Activated CD4-positive, alpha-beta T cell treated with anti-CD3 and anti-CD28 coated beads, Interleukin-2, amount 10 ng/mL, durations not matched to agents 24 days and 14 days (primary cell): ENCODE data around the gene VENTX. TPM values are rescaled to one million over a fixed set of nuclear protein-coding genes. Genes with fewer than 3 reads are reported as not detected.

Experiments
- DNase-seq: peaks from one replicate; pipeline ENCODE4 v3.0.0; 2022
- H3K27ac Mint-ChIP-seq: one replicate; pipeline ENCODE4 v1.8.0; 2022; ENCODE audit warnings: mild to moderate bottlenecking, mixed read lengths
- H3K27me3 Mint-ChIP-seq: one replicate; pipeline ENCODE4 v1.8.0; 2022; ENCODE audit warnings: mixed read lengths
- H3K36me3 Mint-ChIP-seq: one replicate; pipeline ENCODE4 v1.8.0; 2022; ENCODE audit warnings: low read depth, mild to moderate bottlenecking, mixed read lengths
- H3K4me1 Mint-ChIP-seq: one replicate; pipeline ENCODE4 v1.8.0; 2021; ENCODE audit warnings: mixed read lengths
- H3K4me3 Mint-ChIP-seq: one replicate; pipeline ENCODE4 v1.8.0; 2022; ENCODE audit warnings: mild to moderate bottlenecking, moderate library complexity, mixed read lengths
- H3K9me3 Mint-ChIP-seq: one replicate; pipeline ENCODE4 v1.8.0; 2021; ENCODE audit warnings: mixed read lengths
- intact Hi-C: fragments of 100-400 bp; cut with micrococcal nuclease; formaldehyde crosslinking; loops from one replicate; pipeline ENCODE4 v1.15.1; 2023
- total RNA-seq: library from RNA; stranded (reverse); gene quantifications from 2 replicates; pipeline ENCODE4 v1.2.3, GENCODE V29; 2022

The VENTX gene
- total RNA-seq, 1 donor from 2014 or later, result not detected

GRCh38 chr10:133198621-133199487 is 38.8 kb upstream of the VENTX start:
- H3K4me3 Mint-ChIP-seq, result no peak overlapping the region
- H3K27me3 Mint-ChIP-seq, result peaks cover 3% of the 10 kb centered on the region
- no peak for DNase-seq
- no peaks in the 10 kb centered on the region for H3K4me1 Mint-ChIP-seq
- intact Hi-C loops, result no loop called here
- H3K36me3 Mint-ChIP-seq, result no peaks in the 10 kb centered on the region
- H3K27ac Mint-ChIP-seq, result no peak overlapping the region
- no peaks in the 10 kb centered on the region for H3K9me3 Mint-ChIP-seq

DNA sequence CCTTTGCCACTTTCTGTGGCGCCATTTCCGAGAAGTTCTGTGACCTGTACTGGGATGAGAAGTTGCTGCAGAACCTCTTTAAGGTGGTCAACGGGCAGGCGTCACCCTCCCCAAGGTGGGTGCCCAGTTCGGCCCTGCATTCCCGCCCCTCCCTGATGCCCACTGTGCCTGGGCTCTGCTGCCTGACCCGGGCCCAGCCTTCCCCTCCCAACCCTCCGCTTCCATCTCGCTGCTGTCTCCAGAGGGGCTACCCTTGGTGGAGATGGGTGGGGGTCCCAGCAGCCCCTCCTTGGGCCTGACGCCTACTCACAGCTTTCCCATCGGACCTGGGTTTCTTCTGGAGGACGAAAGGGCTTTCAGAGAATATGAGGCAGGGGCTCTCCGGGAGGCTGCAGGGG is 38.2 kb upstream of the VENTX start:
- H3K27ac Mint-ChIP-seq, result no peak overlapping the region
- no peaks in the 10 kb centered on the region for H3K9me3 Mint-ChIP-seq
- intact Hi-C loops, result no loop called here
- no peak for DNase-seq
- H3K36me3 Mint-ChIP-seq, result no peaks in the 10 kb centered on the region
- H3K27me3 Mint-ChIP-seq, result no peaks in the 10 kb centered on the region
- no peaks in the 10 kb centered on the region for H3K4me1 Mint-ChIP-seq
- no peak overlapping the region for H3K4me3 Mint-ChIP-seq

DNA sequence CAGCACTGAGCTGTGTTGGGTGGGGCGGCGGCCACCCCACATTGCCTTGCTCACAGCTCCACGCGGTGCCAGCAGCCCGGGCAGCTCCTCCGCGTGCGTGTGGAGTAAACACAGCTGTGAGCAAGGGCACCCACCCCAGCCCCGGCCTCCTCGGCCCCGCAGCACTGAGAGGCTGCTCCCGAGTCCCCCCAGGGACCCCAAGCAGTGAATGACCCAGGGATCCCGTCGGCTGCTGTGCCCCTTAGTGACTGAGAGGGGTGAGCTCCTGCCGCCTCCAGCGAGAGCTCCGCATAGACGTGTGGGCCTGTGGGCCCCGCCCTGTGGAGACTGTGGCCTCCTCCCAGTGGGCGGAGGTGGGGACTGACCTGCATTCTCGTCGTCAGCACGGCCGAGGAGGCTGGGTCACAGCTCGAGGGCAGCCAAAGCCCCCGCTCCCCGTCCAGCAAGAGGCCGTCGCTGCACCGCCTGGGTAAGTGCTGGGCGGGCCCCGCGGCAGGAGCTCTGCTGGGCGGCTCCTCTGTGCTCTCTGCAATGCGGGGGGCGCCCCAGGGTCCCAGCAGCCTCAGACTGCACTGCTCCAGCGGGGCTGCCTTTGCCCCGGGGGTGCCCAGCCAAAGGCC is 37.6 kb upstream of the VENTX start:
- no peak for DNase-seq
- H3K27ac Mint-ChIP-seq, result no peak overlapping the region
- H3K36me3 Mint-ChIP-seq, result no peaks in the 10 kb centered on the region
- no peaks in the 10 kb centered on the region for H3K9me3 Mint-ChIP-seq
- intact Hi-C loops, result no loop called here
- no peaks in the 10 kb centered on the region for H3K27me3 Mint-ChIP-seq
- no peaks in the 10 kb centered on the region for H3K4me1 Mint-ChIP-seq
- no peak overlapping the region for H3K4me3 Mint-ChIP-seq

GRCh38 chr10:133200621-133201031 is 37.0 kb upstream of the VENTX start:
- H3K4me3 Mint-ChIP-seq, result no peak overlapping the region
- no peaks in the 10 kb centered on the region for H3K27me3 Mint-ChIP-seq
- H3K36me3 Mint-ChIP-seq, result no peaks in the 10 kb centered on the region
- intact Hi-C loops, result no loop called here
- no peaks in the 10 kb centered on the region for H3K9me3 Mint-ChIP-seq
- no peaks in the 10 kb centered on the region for H3K4me1 Mint-ChIP-seq
- DNase-seq, result no peak
- H3K27ac Mint-ChIP-seq, result no peak overlapping the region

- Mint-ChIP-seq H3K27me3 (no peaks in the 10 kb centered on the region), H3K36me3 (no peaks in the 10 kb centered on the region), H3K4me1 (no peaks in the 10 kb centered on the region), H3K4me3 (no peak overlapping the region), H3K27ac (no peak overlapping the region), H3K9me3 (no peaks in the 10 kb centered on the region)
- intact Hi-C loops, result no loop called here
- DNase-seq, result no peak
Observed at GRCh38 chr10:133201151-133201947, 36.3 kb upstream of the VENTX start.

DNA sequence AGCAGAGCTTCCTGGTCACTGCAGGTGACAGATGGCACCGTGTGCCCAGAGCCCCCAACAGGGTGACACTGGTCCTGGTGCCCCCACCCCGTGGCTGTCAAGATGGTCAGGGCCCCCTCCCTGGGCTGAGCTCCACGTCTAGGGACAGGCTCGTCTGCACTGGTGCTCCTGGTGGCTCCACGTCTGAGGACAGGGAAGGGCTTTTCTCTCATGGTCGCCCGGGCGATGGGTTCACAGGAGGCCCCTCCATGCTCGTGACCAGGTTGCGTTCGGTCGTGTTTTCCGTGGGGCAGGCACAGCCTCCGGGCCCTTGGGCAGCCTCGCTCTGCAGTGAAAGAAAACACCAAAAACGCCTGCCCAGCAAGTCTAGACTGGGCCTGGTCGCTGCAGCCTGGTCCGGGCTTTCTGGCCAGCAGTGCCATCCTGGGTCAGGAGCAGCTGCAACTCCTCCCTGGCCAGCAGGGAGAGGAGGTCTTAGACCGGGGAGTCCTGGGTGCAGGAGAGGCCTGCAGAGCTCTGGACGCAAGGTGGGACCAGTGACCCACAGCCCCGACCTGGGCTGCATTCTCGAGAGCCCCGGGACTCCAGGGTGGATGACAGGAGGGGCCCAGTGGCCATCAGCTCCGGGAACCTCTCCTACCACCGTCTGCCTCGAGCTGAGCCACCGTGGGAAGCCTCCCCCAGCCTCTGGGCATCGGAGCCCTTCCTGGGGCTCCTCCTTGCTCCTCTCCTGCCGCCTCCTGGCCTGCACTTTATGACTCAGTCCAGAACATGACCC is 35.5 kb upstream of the VENTX start:
- intact Hi-C loops, result no loop called here
- Mint-ChIP-seq H3K9me3 (no peaks in the 10 kb centered on the region), H3K4me3 (no peak overlapping the region), H3K27ac (no peak overlapping the region), H3K4me1 (no peaks in the 10 kb centered on the region), H3K36me3 (no peaks in the 10 kb centered on the region), H3K27me3 (no peaks in the 10 kb centered on the region)
- no peak for DNase-seq

DNA sequence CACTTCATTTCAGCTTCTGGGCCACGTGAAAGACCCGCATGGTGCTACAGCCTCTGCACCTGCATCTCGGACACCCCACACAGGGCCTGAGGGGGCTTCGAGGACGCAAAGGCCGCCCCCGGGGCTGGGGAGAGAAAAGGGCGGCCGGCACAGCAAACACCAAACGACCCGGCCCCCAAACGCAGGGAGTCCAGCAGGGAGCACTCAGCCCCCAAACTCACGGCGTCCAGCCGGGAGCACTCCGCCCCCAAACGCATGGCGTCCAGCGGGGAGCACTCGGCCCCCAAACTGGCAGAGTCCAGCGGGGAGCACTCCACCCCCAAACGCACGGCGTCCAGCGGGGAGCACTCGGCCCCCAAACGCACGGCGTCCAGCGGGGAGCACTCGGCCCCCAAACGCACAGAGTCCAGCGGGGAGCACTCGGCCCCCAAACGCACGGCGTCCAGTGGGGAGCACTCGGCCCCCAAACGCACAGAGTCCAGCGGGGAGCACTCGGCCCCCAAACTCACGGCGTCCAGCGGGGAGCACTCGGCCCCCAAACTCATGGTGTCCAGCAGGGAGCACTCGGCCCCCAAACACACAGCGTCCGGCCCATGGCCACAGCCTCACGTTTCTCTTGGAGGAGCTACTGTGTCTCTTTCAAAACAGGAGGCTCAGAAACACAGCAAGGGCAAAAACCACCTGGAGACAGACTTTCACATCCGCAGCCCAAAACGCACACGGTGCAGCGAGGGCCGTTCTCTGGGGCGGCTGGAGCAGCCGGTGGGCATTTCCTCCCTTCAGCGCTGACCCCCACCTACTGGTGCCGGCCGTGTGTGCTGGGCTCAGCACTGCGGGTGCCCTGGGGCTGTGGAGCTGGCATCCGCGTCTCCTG is 34.6 kb upstream of the VENTX start:
- Mint-ChIP-seq H3K4me1 (no peaks in the 10 kb centered on the region), H3K4me3 (no peak overlapping the region), H3K27me3 (no peaks in the 10 kb centered on the region), H3K9me3 (no peaks in the 10 kb centered on the region), H3K27ac (no peak overlapping the region), H3K36me3 (no peaks in the 10 kb centered on the region)
- intact Hi-C loops, result no loop called here
- no peak for DNase-seq

- H3K27ac Mint-ChIP-seq, result no peak overlapping the region
- H3K27me3 Mint-ChIP-seq, result no peaks in the 10 kb centered on the region
- no peak for DNase-seq
- H3K9me3 Mint-ChIP-seq, result no peaks in the 10 kb centered on the region
- no peaks in the 10 kb centered on the region for H3K36me3 Mint-ChIP-seq
- no peaks in the 10 kb centered on the region for H3K4me1 Mint-ChIP-seq
- no peak overlapping the region for H3K4me3 Mint-ChIP-seq
- intact Hi-C loops, result no loop called here
Observed at GRCh38 chr10:133203652-133204195, 33.9 kb upstream of the VENTX start.

DNA sequence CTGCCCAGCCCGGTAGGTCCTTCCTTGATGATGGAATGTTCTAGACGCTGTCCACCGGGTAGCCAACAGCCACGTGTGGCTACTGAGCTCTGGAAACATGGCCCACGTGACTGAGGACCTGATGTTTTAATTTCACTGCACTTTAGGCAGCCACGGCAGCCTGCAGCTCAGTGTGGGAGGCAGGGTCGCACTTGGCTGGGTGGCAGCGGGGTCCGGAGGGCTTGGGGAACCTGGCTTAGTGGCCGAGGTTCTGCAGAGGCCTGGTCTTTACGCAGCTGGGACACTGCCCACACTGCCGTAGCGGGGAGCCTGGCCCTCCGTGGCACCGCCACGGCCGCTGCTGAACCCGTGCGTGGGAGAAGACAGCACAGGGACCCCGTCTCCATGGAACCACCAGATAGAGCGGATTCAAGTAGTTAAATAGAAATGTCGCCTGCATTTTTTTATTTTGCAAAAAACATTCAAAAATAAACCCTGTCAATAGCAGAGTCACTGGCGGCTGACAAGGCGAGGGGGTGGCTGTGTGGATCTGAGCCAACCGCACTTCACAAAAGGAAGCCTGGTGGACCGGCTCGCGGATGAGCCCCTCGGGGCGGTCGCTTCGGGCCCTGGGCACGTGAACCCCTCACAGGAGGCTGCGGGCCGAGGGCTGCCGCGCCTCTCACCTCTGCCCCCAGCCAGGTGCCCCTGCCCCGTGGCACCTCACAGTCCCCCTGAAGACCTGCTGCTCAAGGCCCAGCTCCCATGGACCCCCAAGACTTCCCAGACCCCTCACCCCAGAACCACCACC is 33.2 kb upstream of the VENTX start:
- Mint-ChIP-seq H3K27me3 (no peaks in the 10 kb centered on the region), H3K4me3 (no peak overlapping the region), H3K4me1 (no peaks in the 10 kb centered on the region), H3K9me3 (no peaks in the 10 kb centered on the region), H3K27ac (no peak overlapping the region), H3K36me3 (no peaks in the 10 kb centered on the region)
- DNase-seq, result no peak
- intact Hi-C loops, result no loop called here

DNA sequence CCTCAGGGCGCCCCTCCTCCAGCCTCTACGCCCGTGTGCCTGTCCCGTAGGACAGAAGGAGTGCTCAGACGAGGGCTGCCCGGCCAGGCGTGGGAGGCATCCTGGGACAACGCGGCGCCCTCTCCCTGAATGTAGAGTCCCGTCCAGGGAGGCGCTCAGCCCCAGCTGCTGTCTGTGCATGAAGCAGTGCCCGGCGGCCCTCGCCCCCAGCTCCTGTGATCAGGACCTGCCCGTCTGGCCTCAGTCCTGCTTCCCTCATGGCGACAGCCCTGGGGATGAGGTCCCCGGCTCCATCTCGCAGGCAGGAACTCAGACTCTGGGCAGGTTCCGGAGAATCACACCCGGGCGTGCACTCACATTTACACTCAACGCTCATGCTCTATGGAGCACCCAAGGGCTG is 32.5 kb upstream of the VENTX start:
- no peaks in the 10 kb centered on the region for H3K36me3 Mint-ChIP-seq
- H3K27ac Mint-ChIP-seq, result no peak overlapping the region
- DNase-seq, result no peak
- H3K4me3 Mint-ChIP-seq, result no peak overlapping the region
- no peaks in the 10 kb centered on the region for H3K4me1 Mint-ChIP-seq
- no peaks in the 10 kb centered on the region for H3K9me3 Mint-ChIP-seq
- intact Hi-C loops, result no loop called here
- H3K27me3 Mint-ChIP-seq, result no peaks in the 10 kb centered on the region

GRCh38 chr10:133206356-133207040 is 31.2 kb upstream of the VENTX start:
- Mint-ChIP-seq H3K4me1 (peaks cover 3% of the 10 kb centered on the region), H3K36me3 (no peaks in the 10 kb centered on the region), H3K4me3 (no peak overlapping the region), H3K27ac (no peak overlapping the region), H3K9me3 (no peaks in the 10 kb centered on the region), H3K27me3 (no peaks in the 10 kb centered on the region)
- intact Hi-C loops, result no loop called here
- no peak for DNase-seq
